NCI-H1694 treated with DMSO at 0.1 percent for 48 hours (cell line): ENCODE results near the gene WNK2.
"Not testable (repeated sequence)": the region's sequence is repeated elsewhere in the genome, so short reads cannot be mapped to it uniquely, and the experiment has no call there.

ENCODE experiments used
- DNase-seq: peaks from one replicate; lab custom pipeline; 2025; lab: John Stamatoyannopoulos, UW

The WNK2 gene

DNA sequence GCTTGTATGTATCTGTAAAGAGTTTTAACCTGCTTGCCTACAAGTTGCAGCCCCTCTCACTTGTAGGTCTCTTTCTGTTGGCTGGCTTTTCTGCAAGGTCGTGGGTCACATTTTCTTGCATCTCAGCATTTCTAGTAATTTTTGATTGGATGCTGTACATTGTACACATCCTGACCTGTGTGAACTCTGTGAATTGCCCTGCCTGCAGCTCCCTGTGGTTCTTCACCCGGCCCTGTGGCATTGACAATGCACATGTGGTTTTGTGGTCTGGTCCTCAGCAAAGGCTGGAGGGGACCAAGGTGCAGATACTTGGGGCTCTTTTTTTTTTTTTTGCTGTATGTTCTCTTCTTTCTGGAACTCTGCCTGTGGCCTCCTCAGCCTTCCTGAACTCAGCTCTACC is 53.6 kb downstream of the WNK2 start:
- DNase-seq: no peak

DNA sequence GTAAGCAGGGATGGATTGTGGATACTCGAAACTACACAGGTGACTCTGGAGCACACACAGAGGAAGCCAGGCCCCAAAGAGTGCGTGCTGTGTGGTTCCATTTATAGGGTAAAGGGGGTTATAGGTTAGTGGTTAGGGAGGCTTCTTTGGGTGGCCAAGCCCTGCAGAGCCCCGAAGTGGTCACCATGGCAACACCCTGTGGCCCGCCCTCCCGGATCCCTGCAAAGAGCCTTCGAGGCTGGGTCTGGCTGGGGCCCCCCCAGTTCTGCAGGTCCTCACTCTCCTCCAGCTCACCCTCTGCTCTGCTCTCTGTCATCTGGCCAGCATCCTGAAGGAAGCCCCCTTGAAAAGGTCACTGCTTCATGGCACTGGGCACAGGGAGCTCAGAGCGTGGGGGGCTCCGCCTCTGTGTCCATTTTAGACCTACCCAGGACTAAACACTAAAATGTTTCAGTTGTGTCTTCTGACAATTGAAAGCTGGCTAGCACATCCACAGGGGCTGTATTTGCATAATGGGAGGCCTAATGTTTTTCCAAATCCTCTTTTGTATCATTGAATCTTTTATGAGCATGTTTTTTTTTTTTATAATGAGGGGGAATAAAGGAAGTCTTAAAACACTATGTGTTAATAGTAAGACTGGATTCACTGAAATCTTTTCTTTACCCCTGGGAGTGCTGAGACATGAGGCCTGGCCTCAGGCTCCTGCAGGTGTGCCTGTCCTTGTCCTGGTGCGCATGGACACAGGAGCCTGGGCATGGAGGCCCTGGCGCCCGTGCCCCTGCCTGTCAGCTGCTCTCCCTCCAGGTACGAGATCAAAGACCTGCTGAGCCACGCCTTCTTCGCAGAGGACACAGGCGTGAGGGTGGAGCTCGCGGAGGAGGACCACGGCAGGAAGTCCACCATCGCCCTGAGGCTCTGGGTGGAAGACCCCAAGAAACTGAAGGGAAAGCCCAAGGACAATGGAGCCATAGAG is 55.3 kb downstream of the WNK2 start:
- no peak for DNase-seq

DNA sequence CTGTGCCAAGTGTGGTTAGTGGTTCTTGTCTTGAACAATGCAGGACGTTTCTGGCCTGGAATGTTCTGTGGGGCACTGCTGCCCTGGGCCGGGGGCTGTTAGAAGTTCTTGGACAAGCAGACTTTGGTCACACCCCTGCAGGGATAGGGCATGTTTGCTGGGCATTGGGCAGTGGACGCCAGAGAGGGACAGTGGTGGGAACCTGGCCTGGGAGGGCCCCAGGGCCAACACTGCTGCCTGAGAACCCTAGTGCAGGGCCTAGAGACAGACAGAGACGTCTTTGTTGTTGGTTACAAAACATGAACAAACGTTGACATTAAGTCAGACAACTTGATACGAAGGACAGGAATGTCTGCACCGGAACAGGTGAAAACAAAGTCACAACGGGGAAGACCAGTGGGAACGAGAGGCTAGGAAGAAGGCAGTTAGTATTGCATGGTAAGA is 57.0 kb downstream of the WNK2 start:
- DNase-seq: no peak

DNA sequence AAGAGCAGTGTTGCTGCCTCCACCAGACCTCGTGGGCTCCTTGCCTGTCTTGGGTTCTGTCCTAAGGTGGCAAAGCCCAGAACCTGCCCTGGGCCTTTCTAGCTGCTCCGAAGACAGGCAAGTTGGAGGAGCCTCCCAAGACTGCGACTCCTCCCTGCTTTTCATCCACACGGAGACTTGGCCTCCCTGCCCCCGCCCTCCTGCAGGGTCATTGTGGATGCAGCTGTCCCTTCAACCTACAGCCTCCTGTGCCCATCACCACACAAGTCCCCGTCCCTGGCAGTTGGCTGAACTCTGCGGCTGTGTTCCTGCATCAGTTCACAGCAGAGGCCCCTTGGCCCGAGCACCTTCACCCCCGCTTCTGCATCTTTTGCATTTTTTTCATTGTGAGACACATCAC is 59.2 kb downstream of the WNK2 start:
- DNase-seq: no peak

DNA sequence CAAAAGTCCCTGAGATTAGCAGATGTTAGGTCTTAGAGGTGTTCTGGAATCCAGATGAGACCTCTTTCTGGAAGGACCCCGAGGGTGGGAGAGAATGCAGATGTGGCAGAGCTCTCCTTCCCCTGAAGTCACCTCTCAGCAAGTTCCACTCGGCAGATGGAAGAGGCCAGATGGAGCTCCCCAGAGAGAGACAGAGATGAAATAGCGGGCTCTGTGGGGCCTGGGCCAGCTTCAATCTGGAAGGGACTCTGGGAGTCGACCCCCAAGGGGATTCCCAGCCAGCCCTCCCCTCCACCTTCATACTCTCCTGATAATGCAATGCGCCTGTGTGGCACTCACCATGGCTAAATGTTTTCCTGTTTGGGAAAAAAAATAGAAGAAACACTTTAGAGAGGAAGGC is 60.2 kb downstream of the WNK2 start:
- peak; percentile 78 for DNase-seq

DNA sequence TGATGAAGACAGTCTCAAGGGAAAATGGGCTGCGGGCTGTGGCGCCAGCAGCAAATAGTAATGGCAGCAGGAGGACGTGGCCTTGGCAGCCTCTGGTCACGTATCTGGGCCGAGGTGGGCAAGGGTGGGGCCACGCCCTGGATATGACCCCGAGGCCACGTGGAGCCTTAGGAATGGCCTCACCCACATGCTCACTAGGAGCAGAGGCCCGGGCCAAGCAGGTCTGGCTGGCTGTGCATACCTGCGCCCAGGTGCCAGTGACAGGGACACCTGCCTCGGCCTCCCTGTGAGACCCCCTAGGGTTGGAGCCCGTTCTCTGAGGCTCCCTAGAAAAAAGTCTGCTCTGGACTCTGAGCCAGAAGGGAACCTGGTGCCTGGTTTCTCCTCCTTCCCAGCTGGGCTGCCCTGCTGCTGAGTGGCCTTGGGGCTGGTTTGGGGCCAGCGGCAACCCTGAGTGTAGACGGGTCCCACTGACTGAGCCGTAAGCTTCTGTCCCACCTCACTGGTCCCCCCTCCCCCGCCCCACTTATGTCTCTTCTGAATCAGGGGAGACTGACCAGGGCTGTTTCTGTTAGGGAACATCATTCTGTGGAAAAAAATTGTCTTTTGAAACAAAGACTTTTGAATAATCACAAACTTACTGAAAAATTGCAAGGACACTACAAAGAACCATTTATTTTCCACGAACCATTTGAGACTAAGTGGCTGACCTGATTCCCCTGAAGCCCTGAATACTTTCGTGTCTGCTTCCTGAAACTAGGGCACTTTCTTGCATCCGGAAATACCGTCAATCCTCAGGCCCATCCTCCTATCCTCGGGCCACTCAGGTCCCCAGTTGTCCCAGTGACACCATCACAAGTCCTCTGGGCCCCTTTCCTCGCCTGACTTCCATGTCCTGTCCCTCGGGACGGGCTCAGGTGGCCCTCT is 60.8 kb downstream of the WNK2 start:
- DNase-seq: no peak

DNA sequence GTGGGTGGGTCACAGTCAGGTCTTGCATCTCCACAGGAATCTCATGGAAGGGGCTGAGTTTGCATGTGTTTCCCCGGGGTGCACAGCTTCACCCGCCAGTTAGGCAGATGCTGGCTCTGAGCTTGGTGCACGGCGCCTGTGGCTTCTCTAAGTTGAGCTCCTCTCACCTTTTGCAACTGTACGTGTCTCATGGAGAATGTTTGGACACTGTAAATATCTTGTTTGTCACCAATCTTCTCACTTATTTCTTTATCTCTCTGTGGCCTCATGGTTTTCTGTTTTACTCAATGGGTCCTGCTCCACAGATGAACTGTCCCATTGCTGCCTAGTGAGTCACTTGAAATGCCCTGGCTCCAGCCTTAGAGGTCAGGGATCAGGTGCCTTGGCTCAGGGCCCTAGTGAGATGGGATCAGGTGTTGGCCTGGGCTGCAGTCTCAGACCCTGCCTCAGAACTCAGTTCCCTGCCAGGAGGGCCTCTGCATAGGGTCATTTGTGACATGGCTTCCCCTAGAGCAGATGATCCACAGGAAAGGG is 61.6 kb downstream of the WNK2 start:
- no peak for DNase-seq

DNA sequence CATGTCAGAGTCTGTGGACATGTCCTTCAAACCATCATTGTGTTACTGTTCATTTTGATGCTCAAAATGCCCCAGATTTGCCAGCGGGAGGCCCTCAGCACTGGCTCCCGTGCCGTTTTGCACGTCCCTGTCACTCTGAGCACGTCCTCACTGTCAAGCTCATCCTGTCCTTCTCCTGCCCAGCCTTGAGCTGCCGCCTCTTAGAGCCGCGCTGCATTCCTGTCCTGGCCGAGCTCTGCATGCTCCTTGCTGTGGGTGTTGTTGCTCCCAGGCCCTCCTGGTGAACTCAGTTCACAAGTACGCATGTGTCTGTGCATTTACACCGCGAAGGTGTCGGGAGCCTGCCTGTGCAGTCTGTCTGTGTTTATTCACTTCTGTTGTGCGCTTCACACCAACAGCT is 62.2 kb downstream of the WNK2 start:
- no peak for DNase-seq

DNA sequence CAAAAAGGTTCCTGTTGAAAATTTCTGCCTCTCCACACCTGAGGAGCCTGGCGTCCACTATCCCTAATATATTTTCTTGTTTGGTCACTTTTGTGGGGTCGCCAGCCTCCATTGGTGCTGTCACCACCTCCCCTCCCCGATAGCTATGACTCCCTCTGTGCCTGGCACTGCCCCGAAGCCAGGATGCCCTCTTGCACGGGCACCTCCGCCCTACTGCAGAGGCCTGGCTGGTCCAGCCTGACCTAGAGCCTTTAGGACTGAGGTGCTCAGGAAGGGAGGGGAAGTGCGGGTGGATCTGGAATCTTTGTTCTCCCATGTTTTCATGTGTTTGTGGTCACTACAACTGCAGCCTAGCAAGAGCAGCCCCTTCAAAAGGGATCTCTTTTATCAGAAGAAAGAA is 62.6 kb downstream of the WNK2 start:
- no peak for DNase-seq

DNA sequence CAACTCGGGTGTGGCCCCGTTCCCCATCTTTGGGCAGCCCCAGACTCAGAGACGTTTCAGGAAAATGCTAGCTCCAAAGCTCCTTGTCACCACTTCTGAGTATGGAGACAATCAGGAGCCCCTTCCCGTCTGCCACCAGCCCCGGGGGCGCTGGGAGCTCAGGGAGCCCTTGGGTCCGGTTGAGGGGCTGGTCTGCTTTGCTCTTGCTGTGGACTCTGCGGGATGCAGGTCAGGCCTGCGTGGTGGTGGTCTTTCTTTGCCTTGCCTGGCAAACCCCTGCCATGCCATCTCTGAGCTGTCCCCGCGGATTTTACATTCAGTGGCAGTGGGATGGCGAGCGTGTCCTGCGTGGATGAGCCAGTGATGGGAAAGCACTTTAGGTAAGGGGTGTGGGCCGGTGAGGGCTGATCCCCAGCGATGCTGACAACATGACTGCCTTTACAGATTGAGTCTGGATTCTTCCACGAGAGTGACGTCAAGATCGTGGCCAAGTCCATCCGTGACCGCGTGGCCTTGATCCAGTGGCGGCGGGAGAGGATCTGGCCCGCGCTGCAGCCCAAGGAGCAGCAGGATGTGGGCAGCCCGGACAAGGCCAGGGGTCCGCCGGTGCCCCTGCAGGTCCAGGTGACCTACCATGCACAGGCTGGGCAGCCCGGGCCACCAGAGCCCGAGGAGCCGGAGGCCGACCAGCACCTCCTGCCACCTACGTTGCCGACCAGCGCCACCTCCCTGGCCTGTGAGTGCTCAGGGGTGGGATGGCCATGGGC is 63.3 kb downstream of the WNK2 start:
- DNase-seq: no peak

DNA sequence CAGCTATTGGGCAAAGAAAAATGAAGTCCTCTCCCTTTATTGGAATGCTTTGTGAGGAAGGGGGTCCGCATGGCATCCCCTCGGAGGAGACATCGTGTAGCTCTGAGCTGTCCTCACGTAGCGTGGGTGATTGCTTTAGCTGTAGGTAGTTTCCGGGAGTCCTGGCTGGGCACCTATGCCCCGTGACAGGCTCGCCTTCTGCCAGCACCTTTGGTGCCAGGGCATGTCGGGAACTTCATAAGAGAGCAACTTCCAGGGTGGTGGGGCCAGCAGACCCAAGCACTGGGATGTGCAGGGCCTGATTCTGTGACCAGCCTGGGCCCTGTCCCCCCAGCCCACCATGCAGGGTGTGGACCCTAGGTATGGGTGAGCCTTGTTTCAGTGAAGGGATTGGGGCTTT is 64.0 kb downstream of the WNK2 start:
- DNase-seq: no peak

DNA sequence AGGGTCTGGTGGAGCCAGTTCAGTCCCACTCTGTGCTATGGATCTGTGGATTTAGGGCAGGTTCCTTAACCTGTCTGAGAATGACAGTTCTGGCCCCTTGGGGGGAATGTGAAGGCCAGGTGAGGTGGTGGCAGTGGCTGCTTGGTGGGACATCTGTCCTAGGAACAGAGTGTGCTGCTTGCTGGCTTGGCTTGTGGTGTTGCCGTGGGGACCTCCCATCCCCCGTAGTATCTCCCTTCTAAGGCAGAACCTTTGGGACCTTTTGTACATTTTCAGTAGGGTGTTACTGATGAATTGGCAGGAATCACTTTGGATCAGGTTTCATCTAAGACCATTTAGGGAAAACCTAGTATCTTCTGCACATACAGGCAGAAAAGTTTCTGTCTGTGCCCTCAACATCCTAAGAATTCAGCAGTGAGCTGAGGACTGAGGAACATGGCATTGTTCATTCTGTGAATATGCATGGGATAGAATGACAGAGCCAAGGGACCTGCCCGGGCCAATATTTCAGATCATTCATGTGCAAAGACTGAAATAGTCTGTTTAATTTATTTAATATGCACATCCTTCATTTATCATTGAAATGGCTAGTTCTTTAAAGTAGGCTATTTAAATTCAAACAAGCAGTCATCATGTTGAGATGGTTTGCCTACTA is 64.6 kb downstream of the WNK2 start:
- no peak for DNase-seq

DNA sequence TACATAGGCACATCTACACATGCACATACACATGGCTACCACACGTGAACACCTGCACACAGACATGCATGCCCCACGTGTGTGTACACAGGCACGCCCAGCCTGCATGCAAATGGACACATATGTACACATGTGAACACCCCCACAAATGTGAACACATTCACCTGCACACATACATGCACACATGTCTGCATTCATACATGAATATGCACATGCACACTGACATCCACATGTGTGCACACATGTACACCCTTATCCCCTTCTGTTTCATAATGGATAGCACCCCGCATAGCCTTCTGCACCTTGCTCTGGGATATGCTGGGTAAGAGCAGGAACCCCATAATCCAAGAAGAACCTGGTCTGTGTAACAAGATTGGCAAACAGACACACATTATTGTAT is 66.2 kb downstream of the WNK2 start:
- no peak for DNase-seq

DNA sequence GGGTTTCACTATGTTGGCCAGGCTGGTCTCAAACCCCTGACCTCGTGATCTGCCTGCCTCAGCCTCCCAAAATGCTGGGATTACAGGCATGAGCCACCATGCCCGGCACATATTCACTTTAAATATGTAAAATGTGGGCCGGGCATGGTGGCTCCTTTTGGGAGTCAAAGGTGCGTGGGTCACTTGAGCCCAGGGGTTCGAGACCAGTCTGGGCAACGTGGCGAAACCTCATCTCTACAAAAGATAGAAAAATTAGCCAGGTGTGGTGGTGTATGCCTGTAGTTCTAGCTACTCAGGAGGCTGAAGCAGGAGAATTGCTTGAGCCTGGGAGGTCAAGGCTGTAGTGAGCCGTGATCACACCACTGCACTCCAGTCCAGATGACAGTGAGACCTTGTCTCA is 67.4 kb downstream of the WNK2 start:
- not testable (repeated sequence) for DNase-seq

DNA sequence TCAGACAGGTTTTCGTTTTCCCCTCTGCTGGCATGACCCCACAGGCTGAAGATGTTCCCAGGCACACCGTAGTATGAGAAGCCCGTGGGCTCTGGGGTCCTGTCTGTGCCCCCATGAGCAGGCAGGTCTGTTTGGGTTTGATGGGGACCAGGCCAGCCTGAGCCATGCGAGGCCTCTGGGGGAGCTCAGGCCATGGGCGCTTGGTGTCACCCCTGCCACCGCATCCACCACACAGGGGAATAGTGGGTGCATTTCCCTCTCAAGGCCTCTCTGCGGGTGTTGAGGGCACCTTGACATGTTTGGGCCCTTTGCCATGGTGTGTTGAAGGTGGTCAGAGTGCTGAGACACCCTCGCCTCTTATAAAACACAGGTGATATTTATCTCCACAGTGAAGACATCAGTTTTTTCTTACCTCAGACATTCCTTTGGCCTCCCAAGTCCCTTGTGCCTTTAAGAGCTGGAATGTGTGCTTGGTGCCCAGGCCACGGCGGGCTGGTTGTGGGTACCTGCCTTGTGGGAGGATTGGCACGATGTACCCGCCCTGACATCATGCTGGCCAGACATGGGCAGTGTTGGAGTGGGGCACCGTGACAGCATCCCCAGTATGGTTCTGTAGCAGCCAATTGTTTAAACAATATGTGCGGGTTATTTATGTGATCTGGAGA is 68.3 kb downstream of the WNK2 start:
- no peak for DNase-seq

DNA sequence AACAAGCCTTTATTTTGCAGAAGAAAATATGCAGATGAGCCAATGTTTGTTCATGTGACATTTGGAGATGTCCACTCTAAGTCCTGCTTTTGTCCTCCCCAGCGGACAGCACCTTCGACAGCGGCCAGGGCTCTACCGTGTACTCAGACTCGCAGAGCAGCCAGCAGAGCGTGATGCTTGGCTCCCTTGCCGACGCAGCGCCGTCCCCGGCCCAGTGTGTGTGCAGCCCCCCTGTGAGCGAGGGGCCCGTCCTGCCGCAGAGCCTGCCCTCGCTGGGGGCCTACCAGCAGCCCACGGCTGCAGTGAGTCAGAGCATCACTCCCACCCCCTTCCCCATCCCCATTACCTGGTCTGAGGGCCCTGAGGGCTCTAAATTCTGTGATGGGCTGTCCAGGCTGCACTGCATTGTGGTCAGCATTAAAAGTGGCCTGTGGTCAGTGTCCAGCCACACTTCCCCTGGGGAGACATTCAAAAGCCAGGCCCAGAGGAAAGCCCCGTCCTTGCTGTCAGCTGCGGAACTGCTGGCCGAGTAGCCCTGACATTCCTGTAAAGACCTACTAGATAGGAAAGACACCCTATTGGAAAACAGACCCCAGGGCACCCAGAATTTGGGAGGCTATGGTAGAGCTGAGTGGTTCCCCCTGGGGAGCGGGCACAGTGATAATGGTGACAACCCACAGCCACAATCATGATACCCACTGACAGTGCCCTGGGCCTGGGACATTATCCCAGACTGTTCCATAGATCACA is 69.0 kb downstream of the WNK2 start:
- no peak for DNase-seq

DNA sequence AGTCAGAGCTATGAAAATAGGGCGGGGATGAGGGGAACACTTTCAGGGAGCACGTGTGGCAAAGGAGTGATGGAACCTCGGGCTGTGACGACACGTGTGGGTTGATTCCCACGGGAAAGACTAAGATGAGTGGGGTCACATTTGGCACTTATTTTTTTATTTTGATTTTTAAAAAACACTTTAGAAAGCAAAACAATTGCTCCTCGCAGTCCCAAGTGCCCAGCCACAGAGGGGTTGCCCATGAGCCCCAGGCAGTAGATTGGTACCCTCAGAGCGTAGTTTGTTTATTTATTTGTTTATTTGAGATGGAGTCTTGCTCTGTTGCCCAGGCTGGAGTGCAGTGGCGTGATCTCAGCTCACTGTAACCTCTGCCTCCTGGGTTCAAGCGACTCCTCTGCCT is 69.7 kb downstream of the WNK2 start:
- DNase-seq: no peak

DNA sequence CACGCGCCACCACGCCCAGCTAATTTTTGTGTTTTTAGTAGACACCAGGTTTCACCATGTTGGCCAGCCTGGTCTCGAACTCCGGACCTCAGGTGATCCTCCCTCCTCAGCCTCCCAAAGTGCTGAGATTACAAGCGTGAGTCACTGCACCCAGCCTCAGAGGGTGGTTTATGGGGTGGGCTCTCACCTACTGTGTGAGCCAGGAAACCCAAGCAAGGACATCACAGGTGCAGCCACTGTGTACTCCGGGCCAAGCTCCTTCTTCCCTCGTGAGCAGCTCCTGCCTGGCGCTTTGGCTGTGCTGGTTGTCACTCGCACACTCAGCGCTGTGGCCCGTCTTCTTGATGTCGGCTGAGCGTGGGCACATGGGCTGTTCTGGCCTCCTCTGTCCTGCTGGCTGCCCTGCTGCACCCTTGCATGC is 70.1 kb downstream of the WNK2 start:
- DNase-seq: no peak

DNA sequence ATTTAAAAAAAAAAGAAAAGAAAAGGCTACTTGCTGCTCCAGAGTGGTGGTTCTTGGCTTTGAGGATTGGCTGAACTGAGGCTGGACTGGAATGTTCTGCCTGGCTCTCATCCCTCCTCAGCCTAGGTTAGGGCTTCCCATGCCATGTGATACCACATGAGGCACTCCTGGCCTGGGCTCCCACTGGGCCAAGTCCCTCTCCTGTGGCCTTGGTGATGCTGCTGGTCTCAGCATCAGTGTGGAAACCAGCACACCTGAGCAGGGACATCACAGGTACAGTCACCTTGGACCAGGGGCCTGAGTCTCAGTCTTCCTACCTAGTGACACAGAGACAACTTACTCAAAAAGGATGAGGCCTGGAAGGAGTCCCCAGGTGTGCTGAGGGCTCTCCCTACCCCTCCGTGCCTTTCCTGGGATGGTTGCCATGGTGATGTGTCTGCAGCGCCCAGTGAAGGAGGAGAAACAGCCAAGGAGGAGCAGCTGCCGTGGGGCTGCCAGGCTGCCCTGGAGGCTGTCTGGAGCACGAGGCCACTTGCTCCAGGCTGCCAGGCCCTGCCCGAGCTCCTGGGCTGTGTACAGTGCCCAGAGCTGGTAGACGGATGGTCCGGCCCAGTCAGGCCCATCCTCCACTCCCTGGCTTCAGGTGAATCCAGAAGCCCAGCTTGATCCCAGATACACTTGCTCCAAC is 71.0 kb downstream of the WNK2 start:
- DNase-seq: no peak
